Lower leg skin (tissue), 3 donors: ENCODE measurements around the gene MAB21L2.

Experiments used
- CTCF ChIP-seq, 3 donors: fragments of 450-650 bp; IDR thresholded peaks; one replicate each; pipeline ENCODE4 v1.5.1; 2016; ENCODE audit warnings: antibody characterized with exemption in 3 of 3, mild to moderate bottlenecking in 3 of 3, moderate library complexity in 2 of 3
- POLR2A ChIP-seq, 2 donors: fragments of 450-650 bp; IDR thresholded peaks; one replicate each; pipeline ENCODE4 v1.6.1; 2016 to 2017; ENCODE audit warnings: antibody characterized with exemption in 2 of 2, mild to moderate bottlenecking in 1 of 2, moderate library complexity in 1 of 2

GRCh38 chr4:150598909-150599308 is 17.0 kb downstream of the MAB21L2 start:
- TF ChIP-seq CTCF (IDR thresholded peaks at IDR 0.05), result no peak
- no peak for TF ChIP-seq POLR2A (IDR thresholded peaks at IDR 0.05)
